ENCODE measurements around the gene C3orf49. TPM values are rescaled to one million over a fixed set of nuclear protein-coding genes. Genes with fewer than 3 reads are reported as not detected.

The C3orf49 gene
- polyA plus RNA-seq, 1 experiment, result not detected

- TF ChIP-seq, protein P1, sequence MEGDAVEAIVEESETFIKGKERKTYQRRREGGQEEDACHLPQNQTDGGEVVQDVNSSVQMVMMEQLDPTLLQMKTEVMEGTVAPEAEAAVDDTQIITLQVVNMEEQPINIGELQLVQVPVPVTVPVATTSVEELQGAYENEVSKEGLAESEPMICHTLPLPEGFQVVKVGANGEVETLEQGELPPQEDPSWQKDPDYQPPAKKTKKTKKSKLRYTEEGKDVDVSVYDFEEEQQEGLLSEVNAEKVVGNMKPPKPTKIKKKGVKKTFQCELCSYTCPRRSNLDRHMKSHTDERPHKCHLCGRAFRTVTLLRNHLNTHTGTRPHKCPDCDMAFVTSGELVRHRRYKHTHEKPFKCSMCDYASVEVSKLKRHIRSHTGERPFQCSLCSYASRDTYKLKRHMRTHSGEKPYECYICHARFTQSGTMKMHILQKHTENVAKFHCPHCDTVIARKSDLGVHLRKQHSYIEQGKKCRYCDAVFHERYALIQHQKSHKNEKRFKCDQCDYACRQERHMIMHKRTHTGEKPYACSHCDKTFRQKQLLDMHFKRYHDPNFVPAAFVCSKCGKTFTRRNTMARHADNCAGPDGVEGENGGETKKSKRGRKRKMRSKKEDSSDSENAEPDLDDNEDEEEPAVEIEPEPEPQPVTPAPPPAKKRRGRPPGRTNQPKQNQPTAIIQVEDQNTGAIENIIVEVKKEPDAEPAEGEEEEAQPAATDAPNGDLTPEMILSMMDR (IDR thresholded peaks at IDR 0.05; ENCODE audit: low read depth, low read length), result no peak
- POLR2A ChIA-PET, result no interaction called here
- CTCF ChIA-PET, result interaction anchor here (0.7 kb wide), 1 partner anchor 19 kb away, joined by 4 read pairs; no protein-coding TSS in a partner anchor
- no peak overlapping the region for H3K4me3 ChIP-seq (ENCODE audit: low read depth, low read length)
- no peak for DNase-seq (ENCODE audit: low read depth, low spot score)
- no peak overlapping the region for H3K27ac ChIP-seq (ENCODE audit: low read depth, low read length)
- no peaks in the 10 kb centered on the region for H3K27me3 ChIP-seq (ENCODE audit: control insufficient read depth, insufficient read depth, low read length)
- H3K9me3 ChIP-seq (ENCODE audit: control insufficient read depth, insufficient read depth, low read length), result no peaks in the 10 kb centered on the region
Measured at GRCh38 chr3:63869940-63870614, 51.0 kb downstream of the C3orf49 start.

- Histone ChIP-seq H3K27ac (ENCODE audit: low read depth, low read length) (no peak overlapping the region), H3K9me3 (ENCODE audit: control insufficient read depth, insufficient read depth, low read length) (no peaks in the 10 kb centered on the region), H3K4me3 (ENCODE audit: low read depth, low read length) (no peak overlapping the region), H3K27me3 (ENCODE audit: control insufficient read depth, insufficient read depth, low read length) (no peaks in the 10 kb centered on the region)
- DNase-seq (ENCODE audit: low read depth, low spot score), result no peak
- TF ChIP-seq, protein P1 (IDR thresholded peaks at IDR 0.05; ENCODE audit: low read depth, low read length), result no peak
- CTCF ChIA-PET, result interaction anchor here (0.7 kb wide), 1 partner anchor 18 kb away, joined by 4 read pairs; no protein-coding TSS in a partner anchor
- POLR2A ChIA-PET, result no interaction called here
Measured at GRCh38 chr3:63870615-63871005, 51.5 kb downstream of the C3orf49 start.

DNA sequence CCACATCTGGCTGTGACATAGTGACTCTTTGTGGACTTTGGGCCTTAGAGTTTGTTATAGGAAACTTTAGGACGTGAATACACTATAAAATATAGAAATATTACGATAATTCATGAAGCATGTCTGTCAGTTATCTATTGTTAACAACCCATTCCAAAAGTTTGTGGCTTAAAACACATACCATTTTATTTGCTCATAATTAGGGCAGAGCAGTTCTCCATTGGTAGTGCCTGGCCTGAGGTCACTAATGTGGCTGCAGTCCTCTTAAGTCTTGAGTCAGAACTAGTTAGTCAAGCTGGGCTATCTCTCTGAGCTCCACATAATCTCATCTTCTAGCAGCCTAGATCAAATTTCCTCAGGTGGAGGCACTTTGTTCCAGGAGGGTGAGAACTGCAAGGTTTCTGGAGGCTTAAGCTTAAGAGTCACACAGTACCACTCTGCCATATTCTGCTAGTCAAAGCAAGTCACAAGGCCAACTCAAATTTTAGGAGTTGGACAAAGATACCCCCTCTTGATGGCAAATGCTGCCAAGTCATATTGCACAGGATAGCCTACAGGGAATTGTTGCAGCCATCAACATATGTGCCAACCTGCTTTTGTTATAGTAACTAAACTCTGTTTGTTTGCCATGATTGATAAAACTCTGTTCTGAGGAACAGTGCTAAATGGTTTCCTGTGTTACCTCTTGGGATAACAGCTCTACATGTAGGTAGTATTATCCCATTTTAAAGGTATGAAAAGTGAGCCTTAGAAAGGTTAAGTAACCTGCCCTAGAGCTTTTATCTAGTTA lies 53.2 kb downstream of the C3orf49 start:
- POLR2A ChIA-PET, result interaction anchor here (0.6 to 0.7 kb wide), 2 partner anchors 31 to 112 kb away, joined by 4 read pairs; no protein-coding TSS in a partner anchor
- TF ChIP-seq, protein P1 (IDR thresholded peaks at IDR 0.05; ENCODE audit: low read depth, low read length), result no peak
- DNase-seq (ENCODE audit: low read depth, low spot score), result peak; percentile 39
- Histone ChIP-seq H3K9me3 (ENCODE audit: control insufficient read depth, insufficient read depth, low read length) (no peaks in the 10 kb centered on the region), H3K27me3 (ENCODE audit: control insufficient read depth, insufficient read depth, low read length) (no peaks in the 10 kb centered on the region), H3K4me3 (ENCODE audit: low read depth, low read length) (no peak overlapping the region), H3K27ac (ENCODE audit: low read depth, low read length) (no peak overlapping the region)
- CTCF ChIA-PET, result interaction anchor here (0.6 kb wide), 1 partner anchor 13 kb away, joined by 3 read pairs; no protein-coding TSS in a partner anchor

DNA sequence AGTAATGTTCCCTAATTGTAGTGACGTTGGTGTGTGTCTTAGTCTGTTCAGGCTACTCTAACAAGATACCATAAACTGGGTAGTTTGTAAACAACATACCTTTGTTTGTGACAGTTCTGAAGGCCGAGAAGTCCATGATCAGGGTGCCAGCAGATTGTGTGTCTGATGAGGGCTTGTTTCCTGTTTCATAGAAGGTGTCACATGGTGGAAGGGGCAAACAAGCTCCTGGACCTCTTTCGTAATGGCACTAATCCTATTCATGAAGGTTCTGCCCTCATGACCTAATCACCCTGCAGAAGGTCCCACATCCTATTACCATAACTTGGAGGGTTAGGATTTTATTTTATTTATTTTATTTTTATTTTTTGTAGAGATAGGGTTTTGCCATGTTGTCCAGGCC lies 55.7 kb downstream of the C3orf49 start:
- no peaks in the 10 kb centered on the region for H3K27me3 ChIP-seq (ENCODE audit: control insufficient read depth, insufficient read depth, low read length)
- no peak overlapping the region for H3K4me3 ChIP-seq (ENCODE audit: low read depth, low read length)
- ChIA-PET POLR2A (no interaction called here), CTCF (interaction anchor here (1.0 kb wide), 1 partner anchor 33 kb away, joined by 3 read pairs; no protein-coding TSS in a partner anchor)
- H3K27ac ChIP-seq (ENCODE audit: low read depth, low read length), result no peak overlapping the region
- DNase-seq (ENCODE audit: low read depth, low spot score), result no peak
- no peaks in the 10 kb centered on the region for H3K9me3 ChIP-seq (ENCODE audit: control insufficient read depth, insufficient read depth, low read length)
- TF ChIP-seq, protein P1 (IDR thresholded peaks at IDR 0.05; ENCODE audit: low read depth, low read length), result no peak

DNA sequence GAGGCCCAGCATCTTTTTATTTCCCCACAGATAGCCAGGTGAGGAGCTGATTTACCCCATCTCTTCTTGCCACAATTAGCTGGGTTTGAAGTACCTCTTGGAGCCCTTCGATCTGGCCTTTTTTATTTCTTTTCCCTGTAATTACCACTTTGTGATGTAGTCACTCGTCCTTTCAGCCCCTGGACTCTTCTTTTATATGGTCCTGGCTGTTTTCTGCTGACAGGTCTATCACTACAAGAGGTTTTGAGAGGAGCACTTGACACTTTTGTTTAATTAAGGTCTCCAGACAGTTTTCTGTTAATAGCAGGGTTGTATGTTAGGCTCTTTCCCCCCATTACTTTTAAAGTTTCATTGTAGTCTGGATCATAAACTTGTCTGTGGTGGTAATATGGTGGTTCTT lies 56.4 kb downstream of the C3orf49 start:
- ChIA-PET CTCF (no interaction called here), POLR2A (interaction anchor here (2.4 kb wide), 1 partner anchor 36 kb away, joined by 5 read pairs; the partner anchor contains the start of gene SCAANT1)
- H3K4me3 ChIP-seq (ENCODE audit: low read depth, low read length), result no peak overlapping the region
- H3K9me3 ChIP-seq (ENCODE audit: control insufficient read depth, insufficient read depth, low read length), result no peaks in the 10 kb centered on the region
- no peak for DNase-seq (ENCODE audit: low read depth, low spot score)
- TF ChIP-seq, protein P1 (IDR thresholded peaks at IDR 0.05; ENCODE audit: low read depth, low read length), result no peak
- H3K27me3 ChIP-seq (ENCODE audit: control insufficient read depth, insufficient read depth, low read length), result no peaks in the 10 kb centered on the region
- H3K27ac ChIP-seq (ENCODE audit: low read depth, low read length), result no peak overlapping the region
